ENCODE data around the gene NFATC1.

DNA sequence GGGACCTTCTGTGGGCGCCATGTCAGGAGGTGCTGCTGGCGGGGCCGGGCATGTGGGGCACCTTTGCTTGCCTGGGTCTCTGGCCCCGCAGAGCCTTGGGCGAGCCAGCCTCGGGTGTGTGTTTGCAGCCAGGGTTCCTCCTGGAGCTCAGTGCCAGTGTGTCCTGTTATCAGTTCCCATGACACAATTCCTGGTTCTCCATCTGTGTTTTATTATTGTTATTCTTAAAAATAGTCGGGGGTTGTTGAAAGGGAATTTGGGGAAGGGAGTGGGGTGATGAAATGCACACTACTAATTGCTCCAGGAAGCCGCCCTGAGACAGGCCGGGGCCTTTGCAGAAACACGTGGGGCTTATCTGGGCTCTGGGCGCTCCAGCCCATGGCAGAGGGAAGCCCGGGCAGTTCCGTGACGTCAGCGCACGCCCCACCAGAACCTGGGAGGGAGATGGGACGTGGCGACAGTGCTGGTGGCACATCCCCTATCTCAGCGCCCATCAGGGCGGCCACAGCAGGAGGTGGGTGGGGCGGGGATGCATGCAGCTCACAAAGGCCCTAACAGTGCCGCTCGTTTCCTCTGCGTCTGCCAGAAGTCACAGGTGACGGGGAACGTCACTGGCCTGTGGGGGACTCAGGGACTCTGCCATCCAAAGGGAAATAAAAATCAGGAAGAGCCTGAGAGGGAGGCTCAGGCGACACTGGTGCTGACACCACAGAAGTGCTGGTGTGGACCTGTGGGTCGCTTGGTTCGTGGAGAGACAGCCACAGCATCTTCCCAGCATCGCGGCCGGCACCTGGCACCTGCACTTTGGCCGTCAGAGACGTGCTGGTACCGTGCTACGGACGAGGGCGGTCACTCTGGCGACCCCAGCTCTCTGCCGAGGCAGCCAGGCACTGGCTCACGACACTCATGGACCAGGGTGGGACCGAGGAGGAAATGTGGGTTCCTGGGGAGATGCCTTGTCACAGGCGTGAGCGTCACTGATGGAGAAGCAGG is 131.0 kb downstream of the NFATC1 start:
- TF ChIP-seq, protein P1, sequence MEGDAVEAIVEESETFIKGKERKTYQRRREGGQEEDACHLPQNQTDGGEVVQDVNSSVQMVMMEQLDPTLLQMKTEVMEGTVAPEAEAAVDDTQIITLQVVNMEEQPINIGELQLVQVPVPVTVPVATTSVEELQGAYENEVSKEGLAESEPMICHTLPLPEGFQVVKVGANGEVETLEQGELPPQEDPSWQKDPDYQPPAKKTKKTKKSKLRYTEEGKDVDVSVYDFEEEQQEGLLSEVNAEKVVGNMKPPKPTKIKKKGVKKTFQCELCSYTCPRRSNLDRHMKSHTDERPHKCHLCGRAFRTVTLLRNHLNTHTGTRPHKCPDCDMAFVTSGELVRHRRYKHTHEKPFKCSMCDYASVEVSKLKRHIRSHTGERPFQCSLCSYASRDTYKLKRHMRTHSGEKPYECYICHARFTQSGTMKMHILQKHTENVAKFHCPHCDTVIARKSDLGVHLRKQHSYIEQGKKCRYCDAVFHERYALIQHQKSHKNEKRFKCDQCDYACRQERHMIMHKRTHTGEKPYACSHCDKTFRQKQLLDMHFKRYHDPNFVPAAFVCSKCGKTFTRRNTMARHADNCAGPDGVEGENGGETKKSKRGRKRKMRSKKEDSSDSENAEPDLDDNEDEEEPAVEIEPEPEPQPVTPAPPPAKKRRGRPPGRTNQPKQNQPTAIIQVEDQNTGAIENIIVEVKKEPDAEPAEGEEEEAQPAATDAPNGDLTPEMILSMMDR (conservative IDR thresholded peaks at IDR 0.05), result no peak
- no peak for TF ChIP-seq ZFX (IDR thresholded peaks at IDR 0.05)

Data from C4-2B (cell line).